ENCODE results near the gene DPP3. TPM values are rescaled to one million over a fixed set of nuclear protein-coding genes. Genes with fewer than 3 reads are reported as not detected.

Gene DPP3
- total RNA-seq, 1 experiment from 2014 or later = 55.6 TPM

GRCh38 chr11:66466225-66467033, 13.8 kb upstream of the DPP3 start, which contains the start of gene PELI3:
Gene PELI3, plus strand, starts transcription at chr11:66466905. Its CDS starts 1,224 bp downstream, at chr11:66468129.
- ChIA-PET RAD21 (ENCODE audit: low non-redundant PET in 1 of 2, low total read pairs in 2 of 2, uncharacterized antibody in 2 of 2, unreplicated experiment in 2 of 2) (interaction anchor here (0.6 to 1.1 kb wide), 5 partner anchors 28 to 773 kb away, joined by 3 to 5 read pairs (median 3); partner anchors contain the start of gene MRPL11 (in 1 of the 2)), POLR2A (interaction anchor here (0.6 to 3.3 kb wide), 8 partner anchors 13 to 261 kb away, joined by 3 to 17 read pairs (median 4); partner anchors contain the start of genes DPP3, MRPL11, RBM4 and RBM4B), CTCF (interaction anchor here (0.6 to 2.0 kb wide), 6 partner anchors 12 to 80 kb away, joined by 3 to 13 read pairs (median 4); partner anchors contain the start of genes DPP3, MRPL11 and ZDHHC24)
- peak within 1 kb of the TSS; percentile 70 for H3K27ac ChIP-seq (ENCODE audit: low read depth, low read length)
- H3K9ac ChIP-seq (ENCODE audit: low read length) = peak within 1 kb of the TSS; percentile 83
- DNase-seq (ENCODE audit: low read depth, low spot score) = peak; percentile 74
- H3K27me3 ChIP-seq (ENCODE audit: insufficient read depth, low read length) = no peaks in the 10 kb centered on the region
- H3K4me1 ChIP-seq (ENCODE audit: control insufficient read depth in 1 of 2, insufficient read depth in 2 of 2, low read length in 2 of 2) = peaks cover 8 to 19% of the 10 kb centered on the region in 2 experiments
- H2AFZ ChIP-seq (ENCODE audit: low read depth, low read length, poor library complexity, severe bottlenecking) = peak within 1 kb of the TSS; percentile 73
- ATAC-seq = peak; percentile 91
- H3K4me3 ChIP-seq (replicated peaks in 1 of 2; ENCODE audit: low read depth in 1 of 2, low read length in 2 of 2) = peak within 1 kb of the TSS; percentile 71 to 95
- TSS peak; percentile 16 for BruUV-seq (replicated peaks)
- H3K9me3 ChIP-seq (ENCODE audit: control insufficient read depth in 1 of 2, insufficient read depth in 1 of 2, low read depth in 1 of 2, low read length in 2 of 2) = peaks cover 6 to 7% of the 10 kb centered on the region in 2 experiments; a peak in 1 of 4 replicates
- intact Hi-C loops (cut with micrococcal nuclease) = loop anchor here (1.0 kb wide), 1 partner anchor 13 kb away; no protein-coding TSS in a partner anchor
- peaks cover 8% of the 10 kb centered on the region; the same call in 1 of the 2 replicates for H3K79me2 ChIP-seq (ENCODE audit: insufficient read depth, low read length)
- H3K9me2 ChIP-seq (ENCODE audit: insufficient read depth) = no peaks in the 10 kb centered on the region
- peaks cover 0 to 3% of the 10 kb centered on the region in 2 experiments; a peak in 1 of 4 replicates for H3K36me3 ChIP-seq (ENCODE audit: control insufficient read depth in 1 of 2, insufficient read depth in 2 of 2, low read length in 2 of 2)
- TF ChIP-seq TCF7L2 (IDR thresholded peaks at IDR 0.05; ENCODE audit: borderline replicate concordance, extremely low read depth, insufficient read depth, insufficient read length) (no peak), YY1 (IDR thresholded peaks at IDR 0.05; ENCODE audit: extremely low read depth, insufficient replicate concordance, low read depth, low read length) (no peak), ZNF274 (IDR thresholded peaks at IDR 0.05; ENCODE audit: low read depth, low read length) (no peak), CTCF (IDR thresholded peaks at IDR 0.05 in 2 of 3, conservative IDR thresholded peaks at IDR 0.05 in 1 of 3; ENCODE audit: borderline replicate concordance in 1 of 3, insufficient read depth in 1 of 3, low read depth in 2 of 3, low read length in 2 of 3) (no peak), SRF (IDR thresholded peaks at IDR 0.05; ENCODE audit: low read depth) (no peak), EGR1 (IDR thresholded peaks at IDR 0.05; ENCODE audit: low read depth) (no peak), RAD21 (IDR thresholded peaks at IDR 0.05; ENCODE audit: low read depth) (no peak), ZFX (IDR thresholded peaks at IDR 0.05) (no peak), POLR2AphosphoS5 (IDR thresholded peaks at IDR 0.05; ENCODE audit: low read depth, low read length) (peak; percentile 71), ZBTB33 (IDR thresholded peaks at IDR 0.05; ENCODE audit: extremely low read depth, insufficient replicate concordance, low read length) (no peak), SP1 (IDR thresholded peaks at IDR 0.05; ENCODE audit: low read depth) (0 out of 2 replicates have a peak, but pooled peaks have one; percentile 4), ATF3 (IDR thresholded peaks at IDR 0.05) (no peak), EZH2phosphoT487 (IDR thresholded peaks at IDR 0.05; ENCODE audit: borderline replicate concordance) (no peak), CEBPB (IDR thresholded peaks at IDR 0.05; ENCODE audit: low read depth) (no peak), ELF1 (IDR thresholded peaks at IDR 0.05; ENCODE audit: borderline replicate concordance, low read depth) (no peak)
- H3K4me2 ChIP-seq (ENCODE audit: low read length) = peak within 1 kb of the TSS; percentile 93
- no peaks in the 10 kb centered on the region for H4K20me1 ChIP-seq (ENCODE audit: insufficient read depth)
